ENCODE measurements around the gene SRGAP2C. TPM values are rescaled to one million over a fixed set of nuclear protein-coding genes. Genes with fewer than 3 reads are reported as not detected.
"Not testable (repeated sequence)": the region's sequence is repeated elsewhere in the genome, so short reads cannot be mapped to it uniquely, and the experiment has no call there.

Gene SRGAP2C
- total RNA-seq, 6 experiments from 2014 or later = 3.7 to 7.3 (median 5.4) TPM

- intact Hi-C loops (cut with DNase I); H3K27ac ChIP-seq; H3K27me3 ChIP-seq: not testable (repeated sequence)
Measured at GRCh38 chr1:121155671-121156358, 29.0 kb upstream of the SRGAP2C start.

GRCh38 chr1:121156958-121157603 lies 27.7 kb upstream of the SRGAP2C start:
- H3K36me3 ChIP-seq; H3K27me3 ChIP-seq; H3K4me1 ChIP-seq; H3K27ac ChIP-seq; H3K9me3 ChIP-seq; DNase-seq; intact Hi-C loops (cut with DNase I); H3K4me3 ChIP-seq: not testable (repeated sequence)
- WGBS (ENCODE audit: insufficient coverage, low coverage, low lambda C conversion rate, missing lambda C conversion rate) = no CpG with 5 or more reads among the region's 4 CpGs
- ATAC-seq = peak; percentile 50 to 90 (median 80)

More at GRCh38 chr1:121155671-121156358, 29.0 kb upstream of the SRGAP2C start:
- H3K4me3 ChIP-seq, H3K36me3 ChIP-seq, H3K4me1 ChIP-seq, DNase-seq, H3K9me3 ChIP-seq: not testable (repeated sequence)
- 77% methylated on average over 6 of the region's 6 CpGs for WGBS (ENCODE audit: insufficient coverage, low coverage, low lambda C conversion rate, missing lambda C conversion rate)
- TF ChIP-seq CTCF (IDR thresholded peaks at IDR 0.05) = peak in 3 of 4 donors; percentile 19 to 35 (median 32)
- ATAC-seq = peak; percentile 69 to 76 (median 71)

GRCh38 chr1:121157609-121158008 lies 27.2 kb upstream of the SRGAP2C start:
- DNase-seq; H3K27ac ChIP-seq; H3K4me1 ChIP-seq; H3K36me3 ChIP-seq; H3K9me3 ChIP-seq; H3K27me3 ChIP-seq; intact Hi-C loops (cut with DNase I); H3K4me3 ChIP-seq: not testable (repeated sequence)
- 83% methylated on average over 1 of the region's 2 CpGs for WGBS (ENCODE audit: insufficient coverage, low coverage, low lambda C conversion rate, missing lambda C conversion rate)
- ATAC-seq = peak in 1 of 4 donors; percentile 27

- H3K36me3 ChIP-seq; H3K4me1 ChIP-seq; H3K27me3 ChIP-seq; intact Hi-C loops (cut with DNase I); H3K4me3 ChIP-seq; H3K27ac ChIP-seq; ATAC-seq; H3K9me3 ChIP-seq; DNase-seq: not testable (repeated sequence)
- 81% methylated on average over 2 of the region's 2 CpGs for WGBS (ENCODE audit: insufficient coverage, low coverage, low lambda C conversion rate, missing lambda C conversion rate)
Measured at GRCh38 chr1:121160118-121160517, 24.7 kb upstream of the SRGAP2C start.

GRCh38 chr1:121161199-121161901 lies 23.4 kb upstream of the SRGAP2C start:
- 70% methylated on average over 3 of the region's 6 CpGs for WGBS (ENCODE audit: insufficient coverage, low coverage, low lambda C conversion rate, missing lambda C conversion rate)
- H3K36me3 ChIP-seq; DNase-seq; H3K9me3 ChIP-seq; H3K4me3 ChIP-seq; H3K27ac ChIP-seq; H3K27me3 ChIP-seq; intact Hi-C loops (cut with DNase I); H3K4me1 ChIP-seq; ATAC-seq: not testable (repeated sequence)

- H3K27ac ChIP-seq; DNase-seq; ATAC-seq; intact Hi-C loops (cut with DNase I); H3K9me3 ChIP-seq; H3K4me1 ChIP-seq; H3K36me3 ChIP-seq; H3K27me3 ChIP-seq; H3K4me3 ChIP-seq: not testable (repeated sequence)
- WGBS (ENCODE audit: insufficient coverage, low coverage, low lambda C conversion rate, missing lambda C conversion rate) = 78% methylated on average over 3 of the region's 5 CpGs
Measured at GRCh38 chr1:121163850-121164757, 20.7 kb upstream of the SRGAP2C start.

GRCh38 chr1:121165296-121165695 lies 19.5 kb upstream of the SRGAP2C start:
- H3K4me1 ChIP-seq; DNase-seq; H3K9me3 ChIP-seq; ATAC-seq; H3K27ac ChIP-seq; H3K36me3 ChIP-seq; H3K4me3 ChIP-seq; H3K27me3 ChIP-seq; intact Hi-C loops (cut with DNase I): not testable (repeated sequence)

- H3K9me3 ChIP-seq; H3K27me3 ChIP-seq; H3K4me3 ChIP-seq; H3K27ac ChIP-seq; H3K4me1 ChIP-seq; DNase-seq; intact Hi-C loops (cut with DNase I); H3K36me3 ChIP-seq; ATAC-seq: not testable (repeated sequence)
- whole genome bisulfite sequencing (ENCODE audit: insufficient coverage, low coverage, low lambda C conversion rate, missing lambda C conversion rate) = 94% methylated on average over 2 of the region's 2 CpGs
Measured at GRCh38 chr1:121167225-121167738, 17.5 kb upstream of the SRGAP2C start.

- intact Hi-C loops (cut with DNase I); H3K27me3 ChIP-seq; H3K4me3 ChIP-seq; H3K27ac ChIP-seq; DNase-seq; H3K36me3 ChIP-seq; H3K4me1 ChIP-seq; H3K9me3 ChIP-seq; ATAC-seq: not testable (repeated sequence)
- 100% methylated on average over 1 of the region's 3 CpGs for WGBS (ENCODE audit: insufficient coverage, low coverage, low lambda C conversion rate, missing lambda C conversion rate)
Measured at GRCh38 chr1:121168152-121168668, 16.6 kb upstream of the SRGAP2C start.

Data from right lobe of liver (tissue), 6 donors.